GM20000 (cell line): ENCODE data around the gene AKAP1.

Source experiments
- DNase-seq: peaks from one replicate; pipeline ENCODE4 v3.0.0; 2012; ENCODE audit warnings: low spot score
- TF ChIP-seq, protein P1 (sequence below): IDR thresholded peaks from 2 replicates; pipeline ENCODE4 v1.5.1; 2012; ENCODE audit warnings: mild to moderate bottlenecking, control low read depth; ENCODE audit errors: extremely low read depth, missing control alignments

AKAP1 gene

DNA sequence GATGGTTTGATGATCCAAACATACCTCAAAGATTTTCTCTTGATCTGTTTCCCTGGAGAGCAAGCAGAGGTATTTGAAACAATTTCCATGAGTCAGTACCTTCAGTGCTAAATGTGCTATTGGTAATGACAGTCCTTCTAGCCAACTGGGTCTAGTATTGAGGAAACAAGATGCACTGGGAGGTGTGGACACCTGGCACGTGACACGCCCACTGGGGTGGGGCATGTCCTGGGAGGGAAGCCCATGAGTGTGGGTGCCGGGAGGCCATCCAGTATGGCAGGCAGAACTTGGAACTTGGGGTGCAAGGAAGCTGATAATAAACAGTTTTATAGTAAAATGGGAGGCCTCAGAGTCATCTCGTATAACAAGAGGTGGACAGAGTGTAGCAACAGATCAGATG, 17.9 kb upstream of the AKAP1 start:
- TF ChIP-seq, protein P1, sequence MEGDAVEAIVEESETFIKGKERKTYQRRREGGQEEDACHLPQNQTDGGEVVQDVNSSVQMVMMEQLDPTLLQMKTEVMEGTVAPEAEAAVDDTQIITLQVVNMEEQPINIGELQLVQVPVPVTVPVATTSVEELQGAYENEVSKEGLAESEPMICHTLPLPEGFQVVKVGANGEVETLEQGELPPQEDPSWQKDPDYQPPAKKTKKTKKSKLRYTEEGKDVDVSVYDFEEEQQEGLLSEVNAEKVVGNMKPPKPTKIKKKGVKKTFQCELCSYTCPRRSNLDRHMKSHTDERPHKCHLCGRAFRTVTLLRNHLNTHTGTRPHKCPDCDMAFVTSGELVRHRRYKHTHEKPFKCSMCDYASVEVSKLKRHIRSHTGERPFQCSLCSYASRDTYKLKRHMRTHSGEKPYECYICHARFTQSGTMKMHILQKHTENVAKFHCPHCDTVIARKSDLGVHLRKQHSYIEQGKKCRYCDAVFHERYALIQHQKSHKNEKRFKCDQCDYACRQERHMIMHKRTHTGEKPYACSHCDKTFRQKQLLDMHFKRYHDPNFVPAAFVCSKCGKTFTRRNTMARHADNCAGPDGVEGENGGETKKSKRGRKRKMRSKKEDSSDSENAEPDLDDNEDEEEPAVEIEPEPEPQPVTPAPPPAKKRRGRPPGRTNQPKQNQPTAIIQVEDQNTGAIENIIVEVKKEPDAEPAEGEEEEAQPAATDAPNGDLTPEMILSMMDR: no peak
- DNase-seq: no peak

DNA sequence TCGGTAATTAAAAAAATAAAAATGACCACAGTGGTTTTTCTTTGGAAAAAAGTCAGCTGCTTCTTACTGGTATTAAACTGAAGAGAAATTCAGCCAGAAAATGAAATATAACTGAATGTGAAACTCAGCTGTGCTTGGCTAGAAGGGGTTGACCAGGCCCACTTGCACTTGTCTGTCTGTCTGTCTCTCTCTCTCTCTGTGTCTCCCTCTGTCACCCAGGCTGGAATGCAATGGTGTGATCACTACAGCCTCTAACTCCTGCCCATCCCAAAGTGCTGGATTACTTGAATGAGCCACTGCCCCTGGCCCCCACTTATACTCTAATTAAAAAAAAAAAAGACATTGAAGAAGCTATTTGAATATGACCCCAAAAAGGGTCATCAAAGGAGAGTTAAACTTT, 17.3 kb upstream of the AKAP1 start:
- TF ChIP-seq, protein P1: no peak
- no peak for DNase-seq

DNA sequence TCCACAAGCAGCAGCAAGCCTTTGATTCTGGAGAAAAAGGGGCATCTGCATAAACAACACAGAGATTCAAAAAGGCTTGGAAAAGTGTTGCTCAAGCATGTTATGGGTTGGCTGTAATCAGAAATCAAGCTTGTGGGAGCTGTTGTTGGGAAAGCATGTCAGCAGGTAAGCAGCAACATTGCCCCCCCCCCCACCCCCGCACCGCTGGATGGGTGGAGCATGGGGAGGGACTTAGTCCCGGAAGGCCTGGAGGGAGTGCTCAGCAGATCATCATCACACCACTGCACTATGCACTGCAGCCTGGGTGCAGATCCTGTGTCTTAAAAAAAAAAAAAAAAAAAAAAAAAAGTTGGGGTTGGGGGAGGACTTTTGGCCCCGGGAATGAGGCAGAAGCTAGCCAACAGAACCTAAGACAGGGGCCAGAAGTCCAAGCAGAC, 16.8 kb upstream of the AKAP1 start:
- no peak for DNase-seq
- TF ChIP-seq, protein P1: no peak

DNA sequence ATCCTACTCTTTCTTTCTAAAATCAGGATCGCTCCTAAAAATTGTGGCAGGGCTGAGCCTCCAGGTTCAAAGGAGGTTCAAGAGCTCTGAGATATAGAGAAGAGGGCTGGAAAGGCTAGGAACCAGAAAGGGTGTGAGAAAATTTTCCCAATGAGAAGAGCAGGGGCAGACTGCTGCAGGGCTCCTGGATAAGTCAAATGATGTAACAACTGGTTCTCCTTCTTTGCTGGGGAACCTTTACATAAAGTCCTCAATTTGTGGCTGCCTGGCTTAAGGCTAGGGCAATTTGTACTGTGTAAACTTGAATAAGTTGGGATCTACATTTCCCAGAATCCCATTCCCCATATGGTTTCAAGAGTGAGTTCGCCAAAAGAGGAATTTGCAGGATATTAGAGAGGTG, 16.3 kb upstream of the AKAP1 start:
- no peak for DNase-seq
- TF ChIP-seq, protein P1: no peak

DNA sequence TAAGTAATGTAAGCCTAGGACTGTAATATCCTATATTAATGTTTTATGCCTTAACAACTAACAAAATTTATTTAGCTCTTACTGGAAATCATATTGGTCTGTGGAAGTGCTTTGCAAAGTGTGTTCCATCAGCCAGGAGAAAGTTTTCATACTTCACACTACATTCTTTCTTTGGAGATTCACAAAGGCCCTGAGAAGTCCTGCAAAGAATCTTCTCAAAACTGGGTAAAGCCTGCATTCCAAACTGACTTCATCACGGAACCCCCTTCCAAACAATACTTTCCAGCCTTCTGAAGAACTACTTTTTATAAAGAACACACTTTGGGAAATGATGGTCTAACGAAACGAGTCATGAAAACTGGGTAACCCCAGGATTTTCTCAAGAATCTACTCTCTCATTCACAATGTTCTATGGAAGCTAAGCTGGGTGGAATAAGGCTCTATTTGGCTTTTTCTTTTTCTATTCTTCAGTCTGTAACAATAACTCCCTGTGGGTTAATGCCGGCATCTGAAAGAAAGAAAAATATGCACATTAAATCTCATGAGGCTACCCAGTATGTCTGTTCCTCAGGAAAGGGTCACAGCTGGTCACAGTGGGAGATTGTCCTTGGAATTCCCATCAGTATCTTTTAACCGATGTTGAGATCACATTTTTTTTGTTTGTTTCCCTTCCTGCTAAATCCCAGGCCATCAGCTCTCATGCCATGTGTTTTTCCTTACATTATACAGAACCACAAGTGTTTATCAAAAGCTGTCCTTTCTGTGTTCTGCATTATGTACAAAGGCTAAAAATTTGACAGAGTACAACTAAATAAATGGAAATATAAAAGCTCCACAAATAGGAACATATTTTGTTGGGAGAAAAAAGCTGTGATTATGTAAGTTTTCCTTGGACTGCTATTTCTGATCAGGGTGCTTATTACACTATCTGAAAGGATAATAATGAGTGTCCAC, 12.8 kb upstream of the AKAP1 start:
- TF ChIP-seq, protein P1: no peak
- no peak for DNase-seq

DNA sequence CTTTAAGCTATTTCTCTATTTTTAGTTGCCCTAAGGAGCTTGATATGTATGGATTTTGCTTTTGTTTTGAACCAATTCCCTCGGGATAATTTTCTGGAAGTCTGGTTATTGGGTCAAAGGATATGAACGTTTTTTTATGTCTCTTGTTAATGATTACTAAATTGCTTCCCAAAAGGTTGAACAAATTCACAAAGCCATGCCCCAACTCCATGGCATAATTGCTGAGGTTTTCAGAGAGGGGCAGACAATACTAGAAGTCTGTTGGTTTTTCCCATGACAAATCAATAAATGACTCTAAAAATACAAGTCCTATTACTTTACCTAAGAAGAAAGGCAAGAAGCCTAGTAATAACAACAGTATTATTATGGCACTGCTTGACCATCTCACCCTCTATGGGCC, 11.4 kb upstream of the AKAP1 start:
- TF ChIP-seq, protein P1: no peak
- no peak for DNase-seq

DNA sequence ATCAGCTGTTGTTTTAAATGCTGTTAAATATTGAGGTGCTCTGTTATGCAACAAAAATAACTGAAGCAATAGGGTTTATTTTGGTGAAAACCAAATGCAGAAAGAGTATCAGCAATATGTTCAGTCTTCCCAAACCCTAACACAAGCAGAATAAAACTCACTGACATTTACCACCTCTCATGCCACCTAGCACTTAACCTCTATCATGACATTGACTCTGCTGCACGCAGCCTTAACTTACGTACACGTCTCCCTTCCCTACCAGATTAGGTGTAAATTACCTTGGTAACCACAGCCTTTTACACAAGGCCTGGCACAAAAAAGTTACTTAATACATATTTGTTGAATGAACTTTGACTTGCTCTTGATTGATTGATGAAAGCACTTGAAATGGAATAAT, 9.9 kb upstream of the AKAP1 start:
- TF ChIP-seq, protein P1: no peak
- no peak for DNase-seq
